CD14-positive monocyte (primary cell): ENCODE data around the gene IL4R. TPM values are rescaled to one million over a fixed set of nuclear protein-coding genes. Genes with fewer than 3 reads are reported as not detected.

ENCODE experiments used
- DNase-seq, 3 donors: peaks; one replicate each; pipeline ENCODE4 v3.0.0-alpha.2; 2011 to 2022
- H2AFZ ChIP-seq: 2 replicates; pipeline ENCODE4 v1.6.0; 2012; ENCODE audit warnings: mild to moderate bottlenecking, low read depth, low read length, inconsistent platforms; ENCODE audit not compliant: insufficient read depth, poor library complexity, severe bottlenecking
- H3K27ac ChIP-seq, 2 donors: 1 replicate in 1 of 2; 2 replicates in 1 of 2; pipeline ENCODE4 v1.5.1; 2012 to 2013; ENCODE audit warnings: low read length in 2 of 2, control low read depth in 1 of 2, inconsistent platforms in 1 of 2, low read depth in 1 of 2, mild to moderate bottlenecking in 1 of 2
- H3K27me3 ChIP-seq, 2 donors: one replicate each; pipeline versions ENCODE4 v1.6.0 to v1.6.1; 2011 to 2013; ENCODE audit warnings: low read length in 2 of 2; ENCODE audit not compliant: control insufficient read depth in 2 of 2, insufficient read depth in 2 of 2
- H3K36me3 ChIP-seq, 2 donors: replicated peaks in 1 of 2; 1 replicate in 1 of 2; 2 replicates in 1 of 2; pipeline versions ENCODE4 v1.5.1 to v1.6.1; 2012 to 2013; ENCODE audit warnings: low read length in 2 of 2, control low read depth in 1 of 2, inconsistent platforms in 1 of 2, mild to moderate bottlenecking in 1 of 2; ENCODE audit not compliant: insufficient read depth in 2 of 2, control insufficient read depth in 1 of 2
- H3K4me1 ChIP-seq, 2 donors: 1 replicate in 1 of 2; 2 replicates in 1 of 2; pipeline versions ENCODE4 v1.5.1 to v1.6.1; 2012 to 2013; ENCODE audit warnings: low read length in 2 of 2, control low read depth in 1 of 2, inconsistent platforms in 1 of 2, mild to moderate bottlenecking in 1 of 2, moderate library complexity in 1 of 2; ENCODE audit not compliant: insufficient read depth in 2 of 2, control insufficient read depth in 1 of 2
- H3K4me2 ChIP-seq: replicated peaks from 2 replicates; pipeline ENCODE3; 2012; ENCODE audit warnings: low read length, moderate library complexity, mild to moderate bottlenecking; ENCODE audit not compliant: poor library complexity, severe bottlenecking; ENCODE audit errors: extremely low read depth
- H3K4me3 ChIP-seq, 3 experiments: fragments of 200-600 bp in 1 of 3; sonication (generic) in 1 of 3; replicated peaks in 1 of 3; 1 replicate in 2 of 3; 2 replicates in 1 of 3; pipeline ENCODE4 v1.5.1; 2011 to 2013; ENCODE audit warnings: low read length in 3 of 3, mild to moderate bottlenecking in 3 of 3, control low read depth in 2 of 3, low read depth in 2 of 3, inconsistent platforms in 1 of 3, moderate library complexity in 1 of 3
- H3K79me2 ChIP-seq: 2 replicates; pipeline ENCODE4 v1.6.0; 2012; ENCODE audit warnings: mild to moderate bottlenecking, control low read depth, inconsistent platforms, low read length, moderate library complexity; ENCODE audit not compliant: insufficient read depth
- H3K9ac ChIP-seq: 2 replicates; pipeline ENCODE4 v1.6.0; 2017; ENCODE audit warnings: low read length, mild to moderate bottlenecking; ENCODE audit not compliant: insufficient read depth, poor library complexity, severe bottlenecking
- H3K9me3 ChIP-seq, 2 donors: replicated peaks in 1 of 2; 1 replicate in 1 of 2; 2 replicates in 1 of 2; pipeline versions ENCODE4 v1.5.1 to v1.6.1; 2012 to 2013; ENCODE audit warnings: low read length in 2 of 2, control low read depth in 1 of 2; ENCODE audit not compliant: control insufficient read depth in 1 of 2, insufficient read depth in 1 of 2
- H4K20me1 ChIP-seq: 2 replicates; pipeline ENCODE4 v1.6.0; 2012; ENCODE audit warnings: mild to moderate bottlenecking, low read length, control low read depth, moderate library complexity; ENCODE audit not compliant: insufficient read depth
- H3K27ac Mint-ChIP-seq, 7 donors: one replicate each; pipeline ENCODE4 v1.8.0; 2020; ENCODE audit warnings: mild to moderate bottlenecking in 7 of 7, mixed read lengths in 7 of 7, moderate library complexity in 6 of 7, inconsistent platforms in 2 of 7
- H3K27me3 Mint-ChIP-seq, 3 donors: one replicate each; pipeline ENCODE4 v1.8.0; 2021 to 2022; ENCODE audit warnings: low read depth in 3 of 3, mild to moderate bottlenecking in 3 of 3, mixed read lengths in 3 of 3, moderate library complexity in 3 of 3, inconsistent platforms in 1 of 3
- H3K36me3 Mint-ChIP-seq, 2 donors: one replicate each; pipeline ENCODE4 v1.8.0; 2020; ENCODE audit warnings: mixed read lengths in 2 of 2, inconsistent platforms in 1 of 2, mild to moderate bottlenecking in 1 of 2
- H3K4me1 Mint-ChIP-seq: one replicate; pipeline ENCODE4 v1.8.0; 2020; ENCODE audit warnings: mild to moderate bottlenecking, mixed read lengths
- H3K4me3 Mint-ChIP-seq, 2 donors: one replicate each; pipeline ENCODE4 v1.8.0; 2020; ENCODE audit warnings: mild to moderate bottlenecking in 2 of 2, mixed read lengths in 2 of 2, moderate library complexity in 1 of 2
- H3K9me3 Mint-ChIP-seq, 7 donors: one replicate each; pipeline ENCODE4 v1.8.0; 2020 to 2022; ENCODE audit warnings: mixed read lengths in 7 of 7, mild to moderate bottlenecking in 6 of 7, moderate library complexity in 6 of 7, inconsistent platforms in 2 of 7
- WGBS: methylation state at CpG from one replicate; pipeline ENCODE4 v1.1.5; 2013; ENCODE audit warnings: missing lambda C conversion rate; ENCODE audit not compliant: insufficient coverage; 5-methylcytosine and 5-hydroxymethylcytosine counted together
- intact Hi-C, 2 donors: fragments of 100-400 bp; cut with micrococcal nuclease; formaldehyde crosslinking; loops; one replicate each; pipeline versions ENCODE4 v1.15.0 to v1.15.1; 2023
- polyA plus RNA-seq, 3 donors: library from polyadenylated mRNA; depleted of rRNA in 1 of 3; unstranded in 2 of 3; stranded (reverse) in 1 of 3; fragments of 300-500 nt in 2 of 3; fragments of >200 nt in 1 of 3; fragmentation: Illumina TruSeq in 2 of 3; gene quantifications; 1 replicate in 2 of 3; 2 replicates in 1 of 3; pipeline ENCODE4 v1.2.3, GENCODE V29; 2012 to 2021
- TF ChIP-seq, protein P1 (sequence below): fragments of 200-600 bp; IDR thresholded peaks from one replicate; pipeline ENCODE4 v1.8.0; 2022; ENCODE audit warnings: antibody characterized with exemption, mild to moderate bottlenecking

IL4R gene
- polyA plus RNA-seq, 3 donors: 25.1 to 80.4 (median 35.6) TPM

DNA sequence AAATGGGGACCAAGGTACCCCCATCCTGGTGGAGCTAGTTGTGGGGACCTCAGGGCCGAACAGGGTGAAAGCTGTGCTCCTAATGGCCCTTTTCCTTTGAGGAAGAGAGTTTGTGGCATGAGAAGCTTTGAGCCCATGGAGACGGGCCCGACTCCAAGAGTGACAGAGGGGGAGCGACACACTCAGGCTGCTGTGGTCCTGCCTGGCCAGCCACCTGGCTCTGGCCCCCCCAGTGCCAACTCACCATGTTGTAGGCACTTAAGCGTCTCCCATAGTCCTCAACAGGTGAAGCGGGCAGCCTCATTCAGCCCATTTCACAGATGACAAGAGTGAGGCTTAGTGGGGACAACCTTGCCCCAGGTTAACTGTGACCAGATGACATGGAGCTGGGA, 89.8 kb downstream of the IL4R start:
- no peak overlapping the region for H3K4me3 ChIP-seq
- Mint-ChIP-seq H3K36me3 (peaks cover 2 to 11% of the 10 kb centered on the region in 2 donors), H3K27me3 (peaks cover 4 to 14% (median 14%) of the 10 kb centered on the region in 3 donors), H3K4me3 (peak overlapping the region; percentile 71 to 95), H3K4me1 (peaks cover 74% of the 10 kb centered on the region), H3K27ac (peak overlapping the region in 1 of 7 donors; percentile 37), H3K9me3 (peaks cover 0 to 6% (median 0%) of the 10 kb centered on the region in 7 donors)
- intact Hi-C loops: loop anchor here in 1 of 2 donors (2.0 to 10.0 kb wide), 2 partner anchors 23 to 79 kb away; no protein-coding TSS in a partner anchor
- no peaks in the 10 kb centered on the region for H4K20me1 ChIP-seq
- no peak overlapping the region for H3K27ac ChIP-seq
- DNase-seq: no peak
- H3K9ac ChIP-seq: no peak overlapping the region
- H3K4me2 ChIP-seq: peak overlapping the region; percentile 16
- H3K79me2 ChIP-seq: no peaks in the 10 kb centered on the region
- TF ChIP-seq, protein P1, sequence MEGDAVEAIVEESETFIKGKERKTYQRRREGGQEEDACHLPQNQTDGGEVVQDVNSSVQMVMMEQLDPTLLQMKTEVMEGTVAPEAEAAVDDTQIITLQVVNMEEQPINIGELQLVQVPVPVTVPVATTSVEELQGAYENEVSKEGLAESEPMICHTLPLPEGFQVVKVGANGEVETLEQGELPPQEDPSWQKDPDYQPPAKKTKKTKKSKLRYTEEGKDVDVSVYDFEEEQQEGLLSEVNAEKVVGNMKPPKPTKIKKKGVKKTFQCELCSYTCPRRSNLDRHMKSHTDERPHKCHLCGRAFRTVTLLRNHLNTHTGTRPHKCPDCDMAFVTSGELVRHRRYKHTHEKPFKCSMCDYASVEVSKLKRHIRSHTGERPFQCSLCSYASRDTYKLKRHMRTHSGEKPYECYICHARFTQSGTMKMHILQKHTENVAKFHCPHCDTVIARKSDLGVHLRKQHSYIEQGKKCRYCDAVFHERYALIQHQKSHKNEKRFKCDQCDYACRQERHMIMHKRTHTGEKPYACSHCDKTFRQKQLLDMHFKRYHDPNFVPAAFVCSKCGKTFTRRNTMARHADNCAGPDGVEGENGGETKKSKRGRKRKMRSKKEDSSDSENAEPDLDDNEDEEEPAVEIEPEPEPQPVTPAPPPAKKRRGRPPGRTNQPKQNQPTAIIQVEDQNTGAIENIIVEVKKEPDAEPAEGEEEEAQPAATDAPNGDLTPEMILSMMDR: no peak
- 100% methylated on average over 4 of the region's 6 CpGs for WGBS
- H3K9me3 ChIP-seq: no peaks in the 10 kb centered on the region
- no peaks in the 10 kb centered on the region for H3K27me3 ChIP-seq
- no peak overlapping the region for H2AFZ ChIP-seq
- H3K36me3 ChIP-seq: no peaks in the 10 kb centered on the region
- peaks cover 60 to 69% of the 10 kb centered on the region in 2 donors for H3K4me1 ChIP-seq

DNA sequence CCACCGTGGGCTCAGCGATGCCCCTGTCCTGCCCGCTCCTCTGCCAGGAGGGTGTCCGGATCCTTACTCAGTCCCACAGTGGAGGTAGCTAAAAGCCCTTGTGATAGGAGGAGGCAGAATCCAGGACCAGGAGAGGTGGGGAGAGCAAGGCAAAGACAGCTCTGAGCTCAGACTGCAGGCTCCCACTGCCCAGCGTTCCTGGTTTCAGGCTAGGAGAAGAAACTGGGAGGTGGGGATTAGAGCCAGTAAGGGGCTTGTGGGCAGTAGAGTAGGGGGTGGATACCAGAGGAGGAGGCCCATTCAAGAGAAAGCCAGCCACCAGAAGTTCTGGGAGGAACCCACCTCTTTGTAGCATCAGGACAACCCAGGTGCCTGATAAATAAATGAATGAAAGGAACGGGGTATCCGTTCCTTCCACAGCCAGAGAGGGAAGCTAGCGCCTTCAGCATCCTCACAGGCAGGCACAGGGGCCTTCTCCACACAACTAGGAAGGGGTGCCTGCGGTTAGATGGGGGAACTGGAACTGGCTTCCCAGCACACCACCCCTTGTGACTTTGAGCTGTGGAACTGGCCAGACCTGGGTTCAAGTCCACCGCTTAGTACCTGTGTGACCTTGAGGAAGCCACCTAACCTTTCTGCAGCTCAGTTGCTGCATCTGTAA, 90.5 kb downstream of the IL4R start:
- Mint-ChIP-seq H3K4me3 (peak overlapping the region; percentile 39 to 54), H3K36me3 (peaks cover 2 to 11% of the 10 kb centered on the region in 2 donors), H3K9me3 (peaks cover 0 to 6% (median 0%) of the 10 kb centered on the region in 7 donors), H3K27ac (peak overlapping the region in 3 of 7 donors; percentile 61 to 76 (median 71)), H3K27me3 (peaks cover 4 to 14% (median 14%) of the 10 kb centered on the region in 3 donors), H3K4me1 (peaks cover 69% of the 10 kb centered on the region)
- Histone ChIP-seq H3K4me1 (peaks cover 56 to 66% of the 10 kb centered on the region in 2 donors), H3K4me2 (no peak overlapping the region), H2AFZ (no peak overlapping the region), H3K9ac (no peak overlapping the region), H3K36me3 (no peaks in the 10 kb centered on the region), H3K9me3 (no peaks in the 10 kb centered on the region), H3K79me2 (no peaks in the 10 kb centered on the region), H3K4me3 (peak overlapping the region in 1 of 3 experiments; percentile 9), H3K27ac (no peak overlapping the region), H3K27me3 (no peaks in the 10 kb centered on the region), H4K20me1 (no peaks in the 10 kb centered on the region)
- intact Hi-C loops: loop anchor here in 1 of 2 donors (10.0 kb wide), 1 partner anchor 79 kb away; no protein-coding TSS in a partner anchor
- WGBS: 94% methylated on average over 3 of the region's 10 CpGs
- DNase-seq: peak in 1 of 3 donors; percentile 15
- TF ChIP-seq, protein P1: no peak
